ENCODE results near the gene INA. TPM values are rescaled to one million over a fixed set of nuclear protein-coding genes. Genes with fewer than 3 reads are reported as not detected.

Gene INA
- total RNA-seq, 1 experiment from 2014 or later = 14.0 TPM

DNA sequence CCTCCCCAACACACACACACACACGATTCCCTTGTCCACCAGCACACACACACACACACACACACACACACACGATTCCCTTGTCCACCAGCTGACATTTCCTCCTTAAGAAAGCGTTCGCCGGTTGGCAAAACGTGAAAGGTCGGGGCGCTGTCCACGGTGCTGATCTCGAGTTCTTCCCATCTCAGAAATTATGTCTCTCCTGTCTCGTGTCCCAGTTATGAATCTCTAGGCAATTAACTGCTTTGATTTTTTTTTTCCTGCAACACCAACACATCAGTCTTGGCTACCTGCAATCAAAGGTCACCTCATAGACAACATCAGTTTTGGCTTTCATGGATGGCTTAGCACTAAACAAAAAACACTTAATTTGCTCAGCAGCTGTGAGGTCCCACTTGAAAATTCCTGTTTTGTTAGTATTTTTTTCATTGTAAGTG is 1.9 kb downstream of the INA start:
- TF ChIP-seq, protein P1, sequence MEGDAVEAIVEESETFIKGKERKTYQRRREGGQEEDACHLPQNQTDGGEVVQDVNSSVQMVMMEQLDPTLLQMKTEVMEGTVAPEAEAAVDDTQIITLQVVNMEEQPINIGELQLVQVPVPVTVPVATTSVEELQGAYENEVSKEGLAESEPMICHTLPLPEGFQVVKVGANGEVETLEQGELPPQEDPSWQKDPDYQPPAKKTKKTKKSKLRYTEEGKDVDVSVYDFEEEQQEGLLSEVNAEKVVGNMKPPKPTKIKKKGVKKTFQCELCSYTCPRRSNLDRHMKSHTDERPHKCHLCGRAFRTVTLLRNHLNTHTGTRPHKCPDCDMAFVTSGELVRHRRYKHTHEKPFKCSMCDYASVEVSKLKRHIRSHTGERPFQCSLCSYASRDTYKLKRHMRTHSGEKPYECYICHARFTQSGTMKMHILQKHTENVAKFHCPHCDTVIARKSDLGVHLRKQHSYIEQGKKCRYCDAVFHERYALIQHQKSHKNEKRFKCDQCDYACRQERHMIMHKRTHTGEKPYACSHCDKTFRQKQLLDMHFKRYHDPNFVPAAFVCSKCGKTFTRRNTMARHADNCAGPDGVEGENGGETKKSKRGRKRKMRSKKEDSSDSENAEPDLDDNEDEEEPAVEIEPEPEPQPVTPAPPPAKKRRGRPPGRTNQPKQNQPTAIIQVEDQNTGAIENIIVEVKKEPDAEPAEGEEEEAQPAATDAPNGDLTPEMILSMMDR (conservative IDR thresholded peaks at IDR 0.05) = no peak
- DNase-seq = peak; percentile 60
- no peak overlapping the region for H2BK20ac ChIP-seq (ENCODE audit: low read depth, low read length, poor library complexity, severe bottlenecking)
- no peaks in the 10 kb centered on the region; the same call in 1 of the 2 replicates for H3K4me1 ChIP-seq (ENCODE audit: insufficient read depth, low read length)
- H3K27me3 ChIP-seq (ENCODE audit: insufficient read depth, low read length) = peaks cover 24% of the 10 kb centered on the region
- Mint-ChIP-seq H3K27me3 (ENCODE audit: low read depth) (peaks cover 66% of the 10 kb centered on the region), H3K4me3 (peak overlapping the region; percentile 73 to 75), H3K9me3 (no peaks in the 10 kb centered on the region; a peak in 1 of 5 replicates), H3K27ac (peak overlapping the region in 1 of 3 experiments; percentile 0; a peak in 1 of 7 replicates), H3K4me1 (peaks cover 26 to 31% of the 10 kb centered on the region in 2 experiments), H3K36me3 (ENCODE audit: insufficient read depth in 1 of 3, low read depth in 3 of 3) (no peaks in the 10 kb centered on the region)
- no peak overlapping the region for H4K91ac ChIP-seq (ENCODE audit: insufficient read length, low read depth, low read length)
- no peak overlapping the region for H2AFZ ChIP-seq (ENCODE audit: low read length)
- no peak overlapping the region for H3K27ac ChIP-seq (ENCODE audit: insufficient read length, low read depth, low read length)
- H2BK15ac ChIP-seq (ENCODE audit: low read depth, low read length) = no peak overlapping the region
- no peak overlapping the region for H2BK5ac ChIP-seq (ENCODE audit: insufficient read length, low read length)
- no peak overlapping the region for H3K14ac ChIP-seq (ENCODE audit: insufficient read depth, low read length)
- peak overlapping the region; percentile 33 for H3K4me2 ChIP-seq (ENCODE audit: insufficient read depth, insufficient read length, low read length)
- H3K4ac ChIP-seq (ENCODE audit: low read depth, low read length) = no peak overlapping the region
- H2AK5ac ChIP-seq (ENCODE audit: insufficient read length, low read length) = no peak overlapping the region
- no peak overlapping the region for H4K8ac ChIP-seq (replicated peaks; ENCODE audit: insufficient read length, low read depth, low read length)
- no peak overlapping the region for H3K18ac ChIP-seq (ENCODE audit: insufficient read length, low read depth, low read length)
- H3K23ac ChIP-seq (ENCODE audit: insufficient read length, low read depth, low read length) = no peak overlapping the region
- H3K56ac ChIP-seq (ENCODE audit: insufficient read length, low read depth, low read length) = no peak overlapping the region
- H3T11ph ChIP-seq (ENCODE audit: low read length) = no peak overlapping the region
- H3K23me2 ChIP-seq (ENCODE audit: insufficient read length, low read depth, low read length, poor library complexity, severe bottlenecking) = peaks cover 14% of the 10 kb centered on the region
- H3K79me1 ChIP-seq (ENCODE audit: insufficient read depth, low read depth, low read length, poor library complexity, severe bottlenecking) = no peaks in the 10 kb centered on the region
- no peak overlapping the region for H3K9ac ChIP-seq (ENCODE audit: extremely low read depth, insufficient read length, low read length)
- no peak overlapping the region for H2BK12ac ChIP-seq (ENCODE audit: insufficient read length, low read depth, low read length)
- no peaks in the 10 kb centered on the region for H3K79me2 ChIP-seq (ENCODE audit: insufficient read depth, low read length)
- H2BK120ac ChIP-seq (ENCODE audit: low read depth, low read length, poor library complexity, severe bottlenecking) = no peak overlapping the region
- H3K9me3 ChIP-seq (ENCODE audit: control insufficient read depth, low read depth, low read length) = no peaks in the 10 kb centered on the region
- H4K20me1 ChIP-seq (ENCODE audit: control insufficient read depth, insufficient read depth, insufficient read length) = no peaks in the 10 kb centered on the region
- no peak overlapping the region for H4K5ac ChIP-seq (ENCODE audit: insufficient read length, low read depth, low read length)
- no CpG with 5 or more reads among the region's 11 CpGs for WGBS (ENCODE audit: extremely low coverage, insufficient read length, low lambda C conversion rate)
